Lower leg skin (tissue), 3 donors: ENCODE results near the gene C9orf50.

ENCODE experiments used
- POLR2A ChIP-seq, 2 donors: fragments of 450-650 bp; IDR thresholded peaks; one replicate each; pipeline ENCODE4 v1.6.1; 2016 to 2017; ENCODE audit warnings: antibody characterized with exemption in 2 of 2, mild to moderate bottlenecking in 1 of 2, moderate library complexity in 1 of 2
- TF ChIP-seq, protein P1 (sequence below), 3 donors: fragments of 450-650 bp; IDR thresholded peaks; one replicate each; pipeline ENCODE4 v1.5.1; 2016; ENCODE audit warnings: antibody characterized with exemption in 3 of 3, mild to moderate bottlenecking in 3 of 3, moderate library complexity in 2 of 3

DNA sequence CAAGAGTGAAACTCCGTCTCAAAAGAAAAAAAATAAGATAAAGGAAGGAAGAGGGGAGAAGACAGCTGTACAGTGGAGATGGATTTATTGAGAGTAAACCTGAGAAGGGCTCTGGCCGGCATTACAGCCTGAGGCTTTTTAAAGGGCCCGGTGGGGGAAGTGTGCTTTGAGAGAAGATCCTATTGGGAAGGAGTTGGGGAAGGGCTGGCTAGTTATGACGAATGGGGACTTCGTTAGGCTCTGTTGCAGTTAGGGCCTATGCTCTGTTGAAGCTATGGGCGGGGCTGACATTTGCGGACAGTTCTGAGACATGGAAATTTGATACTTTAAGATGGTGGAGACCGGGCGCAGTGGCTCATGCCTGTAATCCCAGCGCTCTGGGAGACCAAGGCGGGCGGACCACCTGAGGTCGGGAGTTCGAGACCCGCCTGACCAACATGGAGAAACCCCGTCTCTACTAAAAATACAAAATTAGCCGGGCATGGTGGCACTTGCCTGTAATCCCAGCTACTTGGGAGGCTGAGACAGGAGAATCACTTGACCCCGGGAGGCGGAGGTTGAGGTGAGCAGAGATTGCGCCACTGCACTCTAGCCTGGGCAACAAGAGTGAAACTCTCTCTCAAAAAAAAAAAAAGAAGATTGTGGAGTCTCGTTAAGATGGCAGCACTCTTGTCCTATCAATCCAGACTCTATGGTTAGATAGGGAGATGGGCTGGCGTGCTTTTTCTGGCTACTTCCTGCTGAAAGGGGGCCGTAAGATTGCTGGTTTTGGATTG lies 33.2 kb downstream of the C9orf50 start:
- TF ChIP-seq, protein P1, sequence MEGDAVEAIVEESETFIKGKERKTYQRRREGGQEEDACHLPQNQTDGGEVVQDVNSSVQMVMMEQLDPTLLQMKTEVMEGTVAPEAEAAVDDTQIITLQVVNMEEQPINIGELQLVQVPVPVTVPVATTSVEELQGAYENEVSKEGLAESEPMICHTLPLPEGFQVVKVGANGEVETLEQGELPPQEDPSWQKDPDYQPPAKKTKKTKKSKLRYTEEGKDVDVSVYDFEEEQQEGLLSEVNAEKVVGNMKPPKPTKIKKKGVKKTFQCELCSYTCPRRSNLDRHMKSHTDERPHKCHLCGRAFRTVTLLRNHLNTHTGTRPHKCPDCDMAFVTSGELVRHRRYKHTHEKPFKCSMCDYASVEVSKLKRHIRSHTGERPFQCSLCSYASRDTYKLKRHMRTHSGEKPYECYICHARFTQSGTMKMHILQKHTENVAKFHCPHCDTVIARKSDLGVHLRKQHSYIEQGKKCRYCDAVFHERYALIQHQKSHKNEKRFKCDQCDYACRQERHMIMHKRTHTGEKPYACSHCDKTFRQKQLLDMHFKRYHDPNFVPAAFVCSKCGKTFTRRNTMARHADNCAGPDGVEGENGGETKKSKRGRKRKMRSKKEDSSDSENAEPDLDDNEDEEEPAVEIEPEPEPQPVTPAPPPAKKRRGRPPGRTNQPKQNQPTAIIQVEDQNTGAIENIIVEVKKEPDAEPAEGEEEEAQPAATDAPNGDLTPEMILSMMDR (IDR thresholded peaks at IDR 0.05), result no peak
- TF ChIP-seq POLR2A (IDR thresholded peaks at IDR 0.05), result no peak
